HG02870 (cell line): ENCODE results near the gene ZNF444.

Experiments used
- ATAC-seq: cut with Tn5 transposase; IDR thresholded peaks from one replicate; pipeline ENCODE4 v1.9.1; 2021; ENCODE audit warnings: mild to moderate bottlenecking, moderate library complexity; ENCODE audit not compliant: unreplicated experiment

Gene ZNF444

GRCh38 chr19:56106993-56107392, 34.1 kb upstream of the ZNF444 start:
- ATAC-seq = no peak

GRCh38 chr19:56107626-56108351, 33.3 kb upstream of the ZNF444 start:
- ATAC-seq = no peak

- no peak for ATAC-seq
Measured at GRCh38 chr19:56108447-56109195, 32.5 kb upstream of the ZNF444 start.

GRCh38 chr19:56109226-56109625, 31.9 kb upstream of the ZNF444 start:
- no peak for ATAC-seq

- ATAC-seq = no peak
Measured at GRCh38 chr19:56110515-56111448, 30.3 kb upstream of the ZNF444 start.

GRCh38 chr19:56111601-56112312, 29.3 kb upstream of the ZNF444 start:
- ATAC-seq = peak; percentile 66

GRCh38 chr19:56112313-56112709, 28.8 kb upstream of the ZNF444 start:
- no peak for ATAC-seq

GRCh38 chr19:56113074-56113632, 27.9 kb upstream of the ZNF444 start:
- no peak for ATAC-seq

- no peak for ATAC-seq
Measured at GRCh38 chr19:56114051-56114777, 26.9 kb upstream of the ZNF444 start.

- ATAC-seq = no peak
Measured at GRCh38 chr19:56114778-56115110, 26.3 kb upstream of the ZNF444 start.

GRCh38 chr19:56115490-56115889, 25.6 kb upstream of the ZNF444 start:
- ATAC-seq = no peak

- no peak for ATAC-seq
Measured at GRCh38 chr19:56116606-56117005, 24.5 kb upstream of the ZNF444 start.

GRCh38 chr19:56117376-56117884, 23.7 kb upstream of the ZNF444 start:
- ATAC-seq = no peak

GRCh38 chr19:56117889-56118288, 23.2 kb upstream of the ZNF444 start:
- ATAC-seq = no peak

- ATAC-seq = no peak
Measured at GRCh38 chr19:56118666-56119581, 22.2 kb upstream of the ZNF444 start.

GRCh38 chr19:56119582-56119978, 21.5 kb upstream of the ZNF444 start:
- no peak for ATAC-seq

- no peak for ATAC-seq
Measured at GRCh38 chr19:56120002-56120370, 21.1 kb upstream of the ZNF444 start.

GRCh38 chr19:56120371-56121179, 20.5 kb upstream of the ZNF444 start:
- peak; percentile 26 for ATAC-seq
